ENCODE measurements around the gene ACKR4.

ACKR4 gene

DNA sequence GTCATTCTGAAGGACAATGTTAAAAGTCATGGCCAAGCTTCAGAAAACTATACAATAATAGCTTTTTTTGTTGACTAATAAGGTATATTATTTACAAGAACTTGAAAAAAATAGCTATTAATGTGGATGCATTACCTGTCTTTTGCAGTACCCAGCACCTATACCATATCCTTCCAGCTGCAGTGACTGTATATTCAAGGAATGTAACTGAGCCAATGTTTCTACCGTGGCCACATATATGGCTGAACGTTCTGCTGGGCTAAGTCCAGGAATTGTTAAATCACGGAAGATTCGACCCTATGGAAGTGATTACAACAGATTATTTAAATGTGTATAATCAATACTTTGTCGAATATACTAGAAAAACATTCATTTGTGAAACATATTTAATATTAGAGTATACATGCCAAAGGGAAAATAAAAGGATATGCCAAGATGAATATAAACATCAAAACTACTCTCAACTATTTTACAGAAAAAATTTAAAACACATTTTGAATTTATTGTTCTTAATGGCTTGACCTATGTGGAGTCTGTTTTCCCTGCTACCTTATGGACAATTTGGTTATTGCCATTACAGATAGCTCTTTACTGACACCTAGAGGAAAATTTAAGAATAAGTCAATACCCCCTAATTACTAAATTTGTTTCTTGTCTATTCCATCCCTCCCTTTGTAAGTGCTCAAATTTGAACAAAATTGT lies 44.9 kb downstream of the ACKR4 start:
- TF ChIP-seq GATA1 (IDR thresholded peaks at IDR 0.05; ENCODE audit: low read depth, low read length) (no peak), POLR2A (IDR thresholded peaks at IDR 0.05; ENCODE audit: low read length) (no peak)
- DNase-seq: peak; percentile 55 to 74

- no peak for DNase-seq
- no peak for TF ChIP-seq GATA1 (IDR thresholded peaks at IDR 0.05; ENCODE audit: low read depth, low read length)
Observed at GRCh38 chr3:132642539-132642847, 45.4 kb downstream of the ACKR4 start.

DNA sequence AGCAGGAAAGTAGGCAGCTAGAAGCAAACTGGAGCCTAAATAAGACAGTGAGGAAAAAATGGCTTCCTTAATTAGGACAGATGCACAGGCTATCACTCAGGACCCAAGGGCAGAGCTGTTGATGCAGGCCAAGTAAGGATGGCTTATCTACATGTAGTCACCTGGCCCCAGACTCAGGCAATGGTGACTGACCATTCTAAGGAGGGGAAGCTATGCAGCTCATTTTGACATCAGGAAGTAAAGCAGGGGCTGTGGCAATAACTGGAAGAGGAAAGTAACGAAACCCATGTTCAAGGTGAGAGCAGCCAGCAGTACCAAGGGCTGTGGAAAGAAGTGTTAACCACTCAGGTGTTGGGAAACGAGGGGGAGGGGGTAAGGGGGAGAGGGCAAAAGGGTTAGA lies 46.3 kb downstream of the ACKR4 start:
- TF ChIP-seq POLR2A (IDR thresholded peaks at IDR 0.05; ENCODE audit: low read length) (no peak), GATA1 (IDR thresholded peaks at IDR 0.05; ENCODE audit: low read depth, low read length) (no peak)
- peak in 1 of 2 experiments; percentile 35 for DNase-seq

DNA sequence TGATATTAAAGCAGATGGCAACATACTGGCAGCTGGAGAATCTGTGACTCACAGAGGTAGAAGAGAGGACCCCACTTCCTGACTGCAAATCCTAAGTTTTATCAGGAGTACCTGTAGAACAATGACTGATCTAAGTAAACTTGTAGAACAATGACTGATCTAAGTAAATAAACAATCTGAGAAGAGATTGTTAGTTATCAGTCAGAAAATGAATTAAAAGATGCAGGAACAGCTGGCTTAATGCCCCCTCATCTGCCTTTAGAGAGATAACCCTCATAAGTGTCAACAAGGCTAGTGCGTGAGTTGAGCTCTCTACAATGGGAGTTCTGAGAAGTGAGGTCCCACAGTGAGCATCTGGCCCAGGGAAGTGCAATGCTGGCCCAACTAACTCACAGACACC lies 48.0 kb downstream of the ACKR4 start:
- DNase-seq: no peak
- TF ChIP-seq POLR2A (IDR thresholded peaks at IDR 0.05; ENCODE audit: low read length): no peak
- no peak for TF ChIP-seq GATA1 (IDR thresholded peaks at IDR 0.05; ENCODE audit: low read depth, low read length)

DNA sequence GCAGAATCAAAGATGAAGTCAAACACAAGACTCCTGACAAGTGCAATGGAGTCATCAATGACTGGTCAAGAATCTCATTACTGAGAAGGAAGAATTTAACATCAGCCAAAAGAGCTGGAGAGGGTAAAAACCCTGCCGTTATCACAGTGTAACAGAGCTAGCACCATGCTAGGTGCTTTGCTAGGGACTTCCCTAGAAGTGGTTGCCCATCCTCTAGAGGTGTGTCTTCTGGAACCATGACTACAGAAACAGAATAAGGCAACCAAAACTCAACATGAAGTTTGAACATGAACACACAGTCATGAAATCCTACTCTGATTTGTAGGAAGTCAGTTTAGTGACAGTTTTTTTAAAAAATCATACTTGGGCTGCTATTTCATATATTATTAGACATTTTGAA lies 53.1 kb downstream of the ACKR4 start:
- TF ChIP-seq GATA1 (IDR thresholded peaks at IDR 0.05; ENCODE audit: low read depth, low read length) (no peak), POLR2A (IDR thresholded peaks at IDR 0.05; ENCODE audit: low read length) (no peak)
- DNase-seq: no peak
